Stimulated activated CD4-positive, alpha-beta T cell treated with anti-CD3 and anti-CD28 coated beads, Interleukin-2, amount 100 ng/mL, for 4 hours (primary cell): ENCODE data around the gene GMPPA.

Source experiments
- DNase-seq: peaks from one replicate; pipeline ENCODE4 v3.0.0-alpha.2; 2020; ENCODE audit warnings: low read depth

GMPPA gene

GRCh38 chr2:219506802-219507526 is 8.3 kb downstream of the GMPPA start:
- DNase-seq, result no peak

- DNase-seq, result no peak
Measured at GRCh38 chr2:219507581-219508443, 9.1 kb downstream of the GMPPA start.

- no peak for DNase-seq
Measured at GRCh38 chr2:219508444-219508734, 9.7 kb downstream of the GMPPA start.

- no peak for DNase-seq
Measured at GRCh38 chr2:219508971-219509779, 10.5 kb downstream of the GMPPA start.

- DNase-seq, result no peak
Measured at GRCh38 chr2:219509780-219510511, 11.3 kb downstream of the GMPPA start.

GRCh38 chr2:219510512-219511135 is 11.9 kb downstream of the GMPPA start:
- DNase-seq, result no peak

- no peak for DNase-seq
Measured at GRCh38 chr2:219511547-219512325, 13.0 kb downstream of the GMPPA start.

GRCh38 chr2:219512524-219513216 is 14.0 kb downstream of the GMPPA start:
- DNase-seq, result no peak

- no peak for DNase-seq
Measured at GRCh38 chr2:219513787-219514186, 15.1 kb downstream of the GMPPA start.

- DNase-seq, result no peak
Measured at GRCh38 chr2:219514196-219514761, 15.6 kb downstream of the GMPPA start, which contains the start of gene ASIC4. TSS of gene ASIC4 (plus strand) at chr2:219514482. CDS start at chr2:219514725, 243 bp downstream.

- DNase-seq, result no peak
Measured at GRCh38 chr2:219514836-219515235, 16.1 kb downstream of the GMPPA start.

- no peak for DNase-seq
Measured at GRCh38 chr2:219515874-219516629, 17.4 kb downstream of the GMPPA start.

GRCh38 chr2:219516888-219517287 is 18.2 kb downstream of the GMPPA start:
- no peak for DNase-seq

- DNase-seq, result no peak
Measured at GRCh38 chr2:219517954-219518778, 19.5 kb downstream of the GMPPA start.

- no peak for DNase-seq
Measured at GRCh38 chr2:219519526-219519916, 20.8 kb downstream of the GMPPA start.

GRCh38 chr2:219520079-219520478 is 21.4 kb downstream of the GMPPA start:
- DNase-seq, result no peak

- no peak for DNase-seq
Measured at GRCh38 chr2:219521066-219521880, 22.6 kb downstream of the GMPPA start.
